ENCODE measurements around the gene CERKL.

Gene CERKL

DNA sequence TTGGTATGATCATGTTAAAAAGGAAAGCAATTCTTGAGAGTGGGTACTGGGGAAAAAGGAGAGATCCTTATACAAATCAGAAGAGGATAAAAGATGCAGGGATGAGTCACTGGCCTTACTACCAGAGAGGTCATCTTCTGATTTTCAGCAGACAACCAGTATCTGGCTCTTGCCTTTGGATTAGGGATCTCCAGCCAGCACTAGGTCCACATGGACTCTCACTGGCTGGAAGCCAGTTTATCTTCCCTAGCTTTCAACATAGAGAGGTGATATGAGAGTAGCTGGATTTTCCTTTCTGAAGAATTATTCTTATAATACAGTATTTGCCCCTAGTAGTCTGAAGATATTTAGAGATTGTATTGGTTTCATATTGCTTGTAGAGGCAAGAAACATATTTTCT lies 30.2 kb downstream of the CERKL start:
- DNase-seq = peak in 1 of 2 experiments; percentile 61

DNA sequence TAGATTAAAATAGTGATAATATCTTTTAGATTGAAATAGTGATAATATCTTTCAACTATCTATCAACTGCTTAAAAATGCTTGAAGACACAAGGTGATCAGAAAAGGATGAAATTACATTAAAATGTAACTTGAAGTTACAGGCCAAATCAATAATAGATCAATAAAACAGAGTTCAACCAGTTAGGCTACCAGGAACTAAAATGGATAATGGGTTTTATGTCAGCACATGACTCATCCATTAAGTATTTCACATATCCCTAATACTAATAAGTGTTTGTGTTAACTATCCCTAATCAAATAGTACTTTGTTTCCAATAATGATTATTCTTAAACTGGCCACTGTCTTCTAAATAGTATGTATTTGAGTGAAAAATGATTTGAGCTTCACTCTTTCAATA lies 33.7 kb downstream of the CERKL start:
- no peak for DNase-seq

DNA sequence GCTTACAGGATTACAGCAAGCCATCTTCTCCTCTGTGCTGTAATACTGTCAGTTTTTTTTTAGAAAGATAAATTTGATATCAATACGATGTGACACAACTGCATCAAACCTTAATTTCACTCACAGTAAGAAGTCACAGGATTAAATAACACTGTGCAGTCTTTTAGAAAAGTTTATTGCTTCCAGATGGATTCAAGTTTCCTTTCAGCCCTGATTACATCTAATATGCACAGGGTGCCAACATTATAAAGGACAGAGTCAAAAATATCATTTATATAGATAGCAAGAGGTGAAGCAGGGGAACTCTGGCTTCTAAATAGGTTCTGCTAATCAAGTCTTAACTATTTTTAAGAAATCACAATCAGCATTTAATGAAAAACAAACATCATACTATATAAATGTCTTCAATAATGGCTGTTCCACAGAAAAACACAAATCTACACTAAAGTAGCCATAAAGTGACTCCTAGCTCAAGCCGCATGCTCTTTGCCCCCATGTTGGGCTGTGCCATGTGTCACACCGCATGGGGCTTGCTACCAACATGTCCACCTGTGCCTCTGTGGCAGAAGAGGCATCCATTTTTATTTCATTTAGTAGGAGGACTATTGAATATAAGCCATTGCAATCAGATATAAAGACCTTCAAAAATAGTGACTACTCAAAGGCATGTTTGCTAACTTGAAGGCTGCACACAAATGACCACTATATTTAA lies 35.0 kb downstream of the CERKL start:
- peak in 1 of 2 experiments; percentile 45 for DNase-seq

DNA sequence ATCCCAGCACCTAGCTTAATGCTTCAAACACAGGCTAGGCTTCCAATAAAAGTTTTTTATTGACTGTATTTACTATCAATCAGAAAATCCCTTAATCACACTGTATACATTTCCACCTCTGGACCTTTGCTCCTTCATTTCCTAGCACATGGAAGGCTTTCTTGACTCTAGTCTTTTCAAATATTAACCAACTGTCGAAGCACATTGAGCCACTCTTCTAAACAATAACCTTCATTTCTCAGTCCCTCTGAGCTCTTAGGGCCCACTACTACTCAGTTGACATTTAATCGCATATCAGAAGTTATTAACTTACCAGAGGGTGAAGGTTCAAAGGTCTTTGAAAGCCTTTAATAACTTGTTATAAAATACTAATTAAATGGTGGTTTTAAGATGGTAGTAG lies 37.4 kb downstream of the CERKL start:
- DNase-seq = no peak

DNA sequence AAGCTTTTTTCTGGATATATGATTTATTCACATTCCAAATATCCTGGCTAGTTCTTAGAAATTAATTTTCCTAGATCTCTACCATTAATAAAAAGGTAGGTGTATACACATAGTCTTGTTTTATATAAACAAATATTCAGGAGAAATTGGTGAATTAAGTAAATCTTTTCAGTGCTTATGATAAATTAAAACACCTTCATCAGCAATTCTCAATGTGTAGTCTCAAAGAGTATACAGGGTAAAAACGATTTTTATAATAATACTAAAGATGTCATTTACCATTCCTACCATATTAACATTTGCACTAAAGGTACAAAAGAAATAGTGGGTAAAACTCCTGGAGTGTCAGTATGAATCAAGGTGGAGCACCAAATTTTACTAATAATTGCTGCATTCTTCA lies 40.2 kb downstream of the CERKL start:
- no peak for DNase-seq

DNA sequence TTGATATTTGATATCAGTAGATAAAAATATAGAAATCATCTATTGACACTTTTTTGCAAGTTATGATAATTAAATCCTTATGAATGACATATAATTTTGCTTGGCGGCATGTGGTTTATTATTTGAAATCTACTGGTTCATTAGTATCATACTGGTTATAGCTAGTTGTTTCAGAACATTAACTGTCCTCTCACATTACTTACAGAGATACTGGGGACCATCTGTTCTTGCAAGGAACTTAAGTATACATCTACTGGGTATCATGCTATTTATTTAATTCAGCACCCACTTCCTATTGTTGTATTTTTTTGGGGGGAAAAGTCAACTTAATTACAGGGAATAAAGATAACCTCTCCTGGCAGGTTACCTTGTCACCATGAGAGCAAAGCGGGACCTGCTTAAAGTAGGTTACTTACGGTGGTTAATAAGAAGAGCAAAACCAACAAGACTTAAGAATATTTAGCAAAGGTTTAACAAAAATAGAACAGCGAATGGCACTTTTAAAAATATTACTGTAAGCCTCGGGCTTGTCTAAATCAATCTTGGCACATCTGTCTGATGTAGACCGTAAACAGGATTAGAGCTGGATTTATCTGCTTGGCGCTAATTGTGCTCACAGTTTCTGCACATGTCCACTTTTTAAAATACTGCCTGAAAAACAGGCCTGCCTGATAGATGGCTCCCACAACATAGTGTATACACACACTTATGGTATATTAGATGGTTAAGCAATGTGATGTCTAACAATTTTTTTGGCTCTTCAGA lies 41.8 kb downstream of the CERKL start:
- peak in 1 of 2 experiments; percentile 43 for DNase-seq

DNA sequence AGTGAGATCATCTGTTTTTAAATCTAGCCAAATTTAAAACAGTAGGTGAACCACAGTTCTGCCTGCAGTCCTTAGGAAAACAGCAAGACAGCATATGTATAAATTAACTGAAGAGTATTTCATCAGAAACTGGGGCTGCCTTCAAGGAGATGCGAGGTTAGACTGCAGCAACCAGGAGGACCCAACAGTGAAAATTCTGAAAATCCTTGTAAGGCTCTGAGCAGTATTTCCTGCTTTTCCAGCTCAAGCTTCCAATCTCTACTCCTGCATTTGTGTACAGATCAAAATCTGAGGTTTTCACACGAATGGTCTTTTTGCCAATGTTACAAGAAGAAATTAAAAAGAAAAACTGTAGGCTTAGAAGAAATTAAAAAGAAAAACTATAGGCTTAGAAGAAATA lies 43.7 kb downstream of the CERKL start:
- DNase-seq = no peak

DNA sequence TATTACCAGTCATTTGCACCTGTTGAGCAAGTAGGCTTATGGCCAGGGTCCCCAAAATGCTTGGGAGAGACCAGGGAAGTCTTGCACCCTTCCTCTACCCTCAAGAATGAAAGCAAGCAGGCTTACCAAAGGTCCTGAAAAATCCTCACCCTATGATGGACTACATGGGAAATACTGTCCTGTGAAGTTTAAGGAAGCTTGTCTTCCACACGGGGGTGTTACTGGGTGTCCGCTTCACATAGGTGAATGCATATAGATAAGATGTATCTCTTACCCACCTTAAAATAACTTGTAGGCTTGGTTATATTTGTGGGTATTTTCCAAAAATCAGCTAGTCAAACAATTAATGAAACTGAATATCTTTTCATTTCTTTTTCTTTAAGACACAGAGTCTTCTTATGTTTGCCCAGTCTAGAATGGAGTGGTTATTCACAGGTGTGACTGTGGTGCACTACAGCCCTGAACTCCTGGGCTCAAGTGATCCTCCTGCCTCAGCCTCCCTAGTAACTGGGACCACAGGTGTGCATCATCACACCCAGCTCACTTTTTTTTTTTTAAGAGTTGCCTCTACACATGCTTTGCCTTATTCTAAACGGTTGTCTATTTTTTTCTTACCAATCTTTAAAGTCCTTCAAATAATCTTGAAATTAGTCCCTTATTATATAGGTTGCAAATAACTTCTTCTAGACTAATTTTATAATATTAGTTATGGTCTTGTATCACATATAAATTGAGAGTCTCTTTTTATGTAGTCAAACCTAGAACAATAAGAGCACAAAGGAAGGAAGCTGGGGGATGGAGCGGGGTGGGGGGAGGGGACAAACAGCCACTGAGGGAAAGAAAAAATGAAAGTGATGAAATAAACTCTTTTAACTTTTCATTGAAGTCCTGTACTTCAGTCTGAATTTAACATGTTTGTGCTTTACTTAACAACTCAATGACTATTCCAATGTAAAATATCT lies 49.0 kb downstream of the CERKL start:
- DNase-seq = no peak

DNA sequence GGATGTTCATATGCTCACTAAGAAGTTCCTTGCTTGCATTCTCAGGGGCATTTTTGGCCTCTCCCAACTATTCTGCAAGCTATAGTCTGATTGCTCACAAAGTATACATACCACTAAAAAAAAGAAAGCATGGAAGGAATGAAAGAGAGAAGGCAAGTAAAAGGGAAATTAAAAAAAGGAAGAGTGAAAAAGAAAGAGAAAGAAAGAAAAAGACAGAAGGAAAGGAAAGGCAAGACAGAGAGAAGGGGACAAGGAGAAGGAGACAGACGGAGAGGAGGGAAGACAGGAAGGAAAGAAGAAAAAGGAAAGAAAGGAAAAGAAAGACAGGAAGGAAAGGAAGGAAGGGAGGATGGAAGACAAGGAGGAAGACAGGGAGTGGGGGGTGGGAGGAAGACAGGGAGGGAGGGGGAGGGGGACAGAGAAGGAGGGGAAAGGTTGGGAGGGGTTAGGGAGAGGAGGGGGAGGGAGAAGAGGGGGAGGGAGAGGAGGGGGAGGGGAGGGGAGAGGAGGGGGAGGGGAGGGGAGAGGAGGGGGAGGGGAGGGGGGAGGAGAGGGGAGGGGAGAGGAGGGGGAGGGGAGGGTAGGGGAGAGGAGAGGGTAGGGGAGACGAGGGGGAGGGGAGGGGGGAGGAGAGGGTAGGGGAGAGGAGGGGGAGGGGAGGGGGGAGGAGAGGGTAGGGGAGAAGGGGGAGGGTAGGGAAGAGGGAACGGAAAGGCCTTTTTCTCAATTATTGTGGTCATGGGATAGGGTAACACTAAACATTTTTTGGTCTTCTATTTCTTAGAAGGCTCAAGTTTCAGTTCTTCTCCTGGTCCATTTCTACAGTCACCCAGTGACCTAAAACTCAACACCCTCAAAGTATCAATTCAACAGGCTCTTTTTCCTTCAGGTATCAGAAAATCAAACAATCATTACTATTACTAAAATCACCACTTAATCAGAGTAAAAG lies 50.7 kb downstream of the CERKL start:
- no peak for DNase-seq

DNA sequence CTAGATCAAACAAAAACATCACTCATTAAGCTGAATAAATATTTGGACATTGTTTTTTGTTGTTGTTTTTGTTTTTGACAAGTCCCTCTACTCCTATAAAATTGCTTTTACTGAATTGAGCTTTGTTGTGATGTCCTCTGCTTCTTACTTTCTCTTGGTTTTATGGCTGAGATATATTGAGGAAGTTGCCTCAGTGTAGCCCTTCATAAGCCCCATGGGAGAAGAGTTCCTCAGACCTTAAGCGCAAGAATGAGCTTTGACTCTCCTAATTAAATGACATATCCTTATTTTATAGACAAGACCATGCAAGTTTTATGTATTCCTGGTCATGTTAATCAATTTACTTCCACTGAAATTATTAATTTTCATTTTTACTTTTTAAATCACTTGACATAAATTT lies 54.9 kb downstream of the CERKL start:
- no peak for DNase-seq

DNA sequence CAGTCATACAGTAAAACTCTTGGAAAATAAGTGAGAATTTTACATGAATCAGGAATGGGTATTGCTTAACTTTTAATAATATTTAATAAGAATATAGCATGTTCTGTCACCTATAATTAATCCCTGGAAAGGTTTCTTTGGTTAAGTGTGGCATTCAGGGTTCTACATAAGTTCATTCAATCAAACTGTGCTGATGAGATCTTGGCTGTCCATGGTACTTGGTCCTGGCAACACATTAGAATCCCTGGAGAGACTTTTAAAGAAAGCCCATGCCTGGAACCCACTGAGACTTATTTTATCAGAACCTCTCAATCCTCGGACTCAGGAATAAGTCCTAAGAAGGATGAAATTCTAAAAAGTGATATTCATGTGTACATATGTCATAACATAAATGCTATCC lies 60.3 kb downstream of the CERKL start:
- DNase-seq = peak in 1 of 2 experiments; percentile 46

DNA sequence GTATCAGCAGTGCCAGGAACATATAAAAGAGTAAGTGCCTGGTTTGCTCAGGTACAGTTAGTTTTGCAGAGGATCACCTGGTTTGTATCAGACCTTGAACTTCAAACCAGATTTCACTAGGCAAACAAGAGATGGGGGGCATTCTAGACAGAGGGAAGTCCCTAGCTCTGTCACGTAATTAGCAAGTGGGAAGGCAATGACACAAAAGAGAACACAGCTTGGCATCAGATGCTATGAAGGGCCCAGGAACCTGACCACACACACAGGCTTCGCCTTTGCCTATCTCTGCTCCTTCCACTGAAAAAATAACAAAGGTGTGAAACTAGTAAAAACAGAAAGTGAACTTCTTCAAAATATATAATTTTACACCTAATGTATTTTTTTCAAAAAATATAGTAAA lies 62.6 kb downstream of the CERKL start:
- no peak for DNase-seq

DNA sequence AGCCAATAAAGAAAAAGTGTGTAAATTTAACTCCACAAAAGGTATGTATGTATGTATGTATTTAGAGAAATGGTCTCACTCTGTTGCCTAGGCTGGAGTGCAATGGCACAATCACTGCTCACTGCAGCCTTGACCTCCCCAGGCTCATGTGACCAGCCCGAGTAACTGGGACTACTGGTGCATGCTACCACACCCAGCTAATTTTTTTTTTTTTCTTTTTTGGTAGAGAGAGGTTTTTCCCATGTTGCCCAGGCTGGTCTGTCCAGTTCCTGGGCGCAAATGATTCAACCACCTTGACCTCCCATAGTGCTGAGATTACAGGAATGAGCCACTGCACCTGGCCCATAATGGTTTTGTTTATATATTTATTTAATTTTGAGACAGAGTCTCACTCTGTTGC lies 67.1 kb downstream of the CERKL start:
- DNase-seq = no peak

DNA sequence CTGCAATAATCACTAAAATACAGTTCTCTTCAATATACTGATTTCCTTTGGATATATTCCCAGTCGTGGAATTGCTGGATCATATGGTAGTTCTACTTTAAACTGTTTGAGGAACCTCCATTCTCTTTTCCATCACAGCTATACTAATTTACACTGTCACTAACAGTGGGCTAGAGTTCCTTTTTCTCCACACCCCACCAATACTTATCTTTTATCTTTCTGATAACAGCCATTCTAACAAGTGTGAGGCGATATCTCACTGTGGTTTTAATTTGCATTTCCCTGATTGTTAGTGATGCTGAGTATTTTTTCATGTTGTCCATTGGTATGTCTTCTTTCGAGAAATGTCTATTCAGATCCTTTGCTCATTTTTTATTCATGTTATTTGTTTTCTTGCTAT lies 68.4 kb downstream of the CERKL start:
- DNase-seq = no peak

DNA sequence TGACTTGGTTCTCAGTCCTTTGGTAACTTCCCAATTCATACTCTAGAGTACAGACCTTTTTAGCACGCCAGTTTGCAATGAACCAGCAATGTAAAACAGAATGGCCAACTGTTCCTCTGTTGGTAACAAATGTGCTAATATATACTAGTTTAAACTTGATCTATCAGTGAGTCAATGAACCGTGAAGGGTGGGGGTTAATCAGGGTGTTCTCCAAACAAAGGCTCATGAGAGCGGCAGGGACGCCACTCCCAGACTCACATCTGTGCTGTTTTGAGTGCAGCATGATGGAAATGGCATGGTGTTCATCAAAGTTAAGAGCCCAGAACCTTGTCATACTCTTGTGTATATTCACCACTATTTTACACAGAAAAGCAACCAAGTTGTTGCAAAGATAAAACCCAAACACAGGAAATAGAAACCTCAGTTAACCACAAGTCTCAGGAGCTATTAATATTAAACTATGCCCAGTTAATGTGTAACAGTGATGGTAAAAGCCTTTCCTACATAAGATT lies 70.3 kb downstream of the CERKL start:
- DNase-seq = peak; percentile 81 to 89

DNA sequence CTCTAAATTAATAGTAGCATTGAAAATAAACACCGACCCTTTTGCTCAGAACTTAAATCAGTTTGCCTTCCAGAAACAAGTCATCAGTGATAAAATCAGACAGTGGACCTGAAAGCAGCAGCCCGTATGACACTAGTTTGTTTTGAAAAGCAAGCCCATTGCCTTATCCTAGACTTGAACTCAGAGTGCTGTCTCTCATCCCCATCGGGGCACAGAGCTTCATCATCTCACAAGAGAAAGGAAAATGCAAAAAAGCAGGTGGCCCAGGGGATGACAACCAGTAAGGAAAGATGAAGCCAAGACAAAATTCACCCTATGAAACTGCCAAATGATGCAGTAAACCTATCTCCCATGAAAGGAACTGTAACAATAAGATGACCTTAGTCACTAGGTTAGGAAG lies 71.2 kb downstream of the CERKL start:
- DNase-seq = peak in 1 of 2 experiments; percentile 40

DNA sequence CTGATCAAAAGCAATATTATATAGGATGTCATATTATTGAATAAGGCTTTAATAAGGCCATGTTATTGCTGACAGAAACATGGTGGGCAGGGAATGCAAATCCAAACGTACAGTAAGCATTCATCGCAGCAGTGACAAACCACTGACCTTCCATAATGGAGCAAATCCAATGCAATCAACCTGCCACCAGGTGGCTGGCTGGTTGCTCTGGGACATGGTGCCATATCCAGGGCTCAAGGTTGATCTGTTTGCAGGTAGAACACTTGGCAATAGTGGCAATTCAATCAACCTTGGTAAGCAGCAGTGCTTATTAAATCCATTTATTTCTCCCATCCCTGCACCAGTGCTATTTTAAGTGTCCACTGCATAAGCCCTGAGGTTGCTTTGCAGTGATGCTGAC lies 75.4 kb downstream of the CERKL start:
- no peak for DNase-seq

DNA sequence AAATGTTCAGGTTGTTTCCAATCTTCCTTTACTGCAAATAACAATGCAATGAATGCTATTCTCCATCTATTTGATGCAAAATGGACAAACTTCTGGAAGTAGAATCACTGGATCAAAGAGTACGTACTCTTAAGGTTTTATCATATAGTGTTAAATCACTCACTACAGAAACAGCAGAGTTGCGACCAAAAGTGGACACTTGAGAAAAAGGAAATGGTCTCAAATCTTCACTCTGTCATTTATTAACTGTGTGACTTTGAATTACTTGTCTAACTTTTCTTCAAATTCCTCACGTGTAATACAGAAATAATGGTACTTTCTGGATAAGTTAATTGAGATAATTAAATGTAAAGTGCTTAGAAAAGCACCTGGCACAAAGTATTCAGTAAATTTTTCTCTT lies 78.1 kb downstream of the CERKL start:
- DNase-seq = no peak

DNA sequence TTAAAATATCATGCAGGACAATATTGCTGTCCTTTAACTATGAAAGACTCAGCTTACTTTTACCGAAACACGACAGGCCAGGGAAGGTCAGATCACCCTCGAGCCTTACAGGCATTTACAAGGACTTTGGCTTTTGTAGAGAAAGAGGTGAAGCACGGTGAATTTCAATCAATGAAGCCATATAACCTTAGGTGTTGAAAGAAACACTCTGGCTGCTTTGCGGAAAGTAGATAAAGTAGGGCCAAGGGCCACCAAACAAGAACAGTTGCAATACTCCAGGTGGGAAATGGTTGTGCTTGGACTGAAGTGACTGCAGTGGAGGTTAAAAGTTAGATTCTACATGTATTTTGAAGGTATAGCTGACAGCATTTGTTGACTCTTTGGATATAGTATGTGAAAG lies 80.5 kb downstream of the CERKL start:
- DNase-seq = no peak

DNA sequence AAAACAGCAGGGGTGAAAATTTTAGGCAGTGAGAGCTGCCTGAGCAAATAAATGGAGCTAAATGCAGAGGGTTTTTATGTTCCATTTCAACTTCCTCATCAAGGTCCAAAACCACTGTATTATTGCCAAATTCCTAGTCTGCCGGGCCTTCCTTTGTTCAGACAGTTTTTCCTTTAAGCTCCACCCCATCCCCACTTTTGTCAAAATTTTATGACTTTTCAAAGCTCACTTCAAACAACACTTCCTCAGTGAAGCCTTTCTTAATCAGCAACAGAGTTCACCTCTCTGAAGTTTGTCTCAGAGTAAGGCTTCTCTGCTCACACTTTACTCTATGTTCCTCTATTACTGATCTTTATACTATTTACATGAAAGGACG lies 81.3 kb downstream of the CERKL start:
- peak in 1 of 2 experiments; percentile 47 for DNase-seq

DNA sequence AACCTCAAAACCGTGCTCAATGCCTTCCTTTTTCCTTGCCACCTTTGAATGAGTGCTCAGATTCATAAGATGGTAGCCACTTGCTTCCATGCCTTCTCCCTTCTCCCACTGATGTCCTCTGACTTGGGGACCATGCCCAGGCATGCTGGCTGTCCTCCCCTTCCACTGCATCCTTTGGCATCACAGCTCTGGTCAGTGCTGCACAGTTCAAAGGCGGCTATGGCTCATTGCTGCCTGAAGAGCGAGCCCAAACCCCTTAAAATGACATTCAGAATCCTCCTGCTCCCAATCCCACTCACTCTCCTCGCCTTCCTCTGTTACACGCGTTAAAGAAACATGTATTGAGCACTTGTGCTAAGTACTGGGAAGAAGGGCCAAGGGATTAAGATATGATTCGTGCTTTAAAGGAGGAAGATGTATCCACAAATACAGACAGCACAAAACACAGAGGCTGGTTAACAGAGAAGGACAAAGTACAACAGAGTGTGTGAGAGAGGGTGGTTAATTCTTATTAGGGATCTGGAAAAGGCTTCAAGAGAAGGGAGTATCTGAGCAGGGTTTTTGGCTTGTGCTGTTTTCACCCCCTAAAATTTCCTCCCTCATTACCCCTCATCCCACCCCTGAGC lies 81.8 kb downstream of the CERKL start:
- DNase-seq = peak; percentile 33 to 47

DNA sequence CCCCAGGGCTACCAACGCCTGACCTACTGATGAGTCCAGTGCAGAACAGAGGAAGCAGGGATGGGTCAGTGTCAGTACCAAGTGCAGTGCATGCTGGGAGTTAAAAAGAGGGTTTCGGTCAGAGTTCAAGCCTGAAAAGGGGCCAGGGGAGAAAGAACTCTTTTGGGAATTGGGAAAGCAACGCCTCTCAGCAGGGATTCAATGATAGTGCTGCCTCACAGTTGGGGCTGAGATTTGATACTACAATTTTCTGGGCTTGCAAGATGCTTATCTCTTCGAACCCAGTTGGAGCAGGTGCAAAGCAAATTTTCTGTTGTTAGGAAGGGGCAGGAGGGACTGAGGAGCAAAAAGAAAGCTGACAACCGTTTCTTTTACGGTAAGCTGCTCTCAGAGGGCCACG lies 82.6 kb downstream of the CERKL start:
- DNase-seq = peak in 1 of 2 experiments; percentile 7

Measured in NCI-H446 (cell line).